NCI-H1436 (cell line): ENCODE data around the gene PABPC1L2B.
"Not testable (repeated sequence)": the region's sequence is repeated elsewhere in the genome, so short reads cannot be mapped to it uniquely, and the experiment has no call there.

Experiments used
- DNase-seq: peaks from one replicate; lab custom pipeline; 2025; lab: John Stamatoyannopoulos, UW

PABPC1L2B gene

GRCh38 chrX:73002733-73003132 lies at the start of gene PABPC1L2B:
TSS of gene PABPC1L2B (plus strand) at chrX:73002939. CDS start at chrX:73003643, 704 bp downstream.
- DNase-seq, result not testable (repeated sequence)

- not testable (repeated sequence) for DNase-seq
These were observed 42.8 kb upstream of the PABPC1L2B start for GRCh38 chrX:72959971-72960370.

- DNase-seq, result not testable (repeated sequence)
These were observed 30.9 kb upstream of the PABPC1L2B start for GRCh38 chrX:72971859-72972258.

GRCh38 chrX:72974885-72975284 lies 27.9 kb upstream of the PABPC1L2B start:
- DNase-seq, result not testable (repeated sequence)

GRCh38 chrX:72980894-72981469 lies 21.8 kb upstream of the PABPC1L2B start:
- DNase-seq, result not testable (repeated sequence)

GRCh38 chrX:73004032-73004431 lies 1.3 kb downstream of the PABPC1L2B start:
- DNase-seq, result not testable (repeated sequence)

GRCh38 chrX:73021361-73022092 lies 18.8 kb downstream of the PABPC1L2B start:
- no peak for DNase-seq

GRCh38 chrX:73022093-73022445 lies 19.3 kb downstream of the PABPC1L2B start:
- DNase-seq, result not testable (repeated sequence)

- no peak for DNase-seq
These were observed 26.1 kb downstream of the PABPC1L2B start for GRCh38 chrX:73028876-73029275.
